GM18907 (cell line): ENCODE measurements around the gene SORCS2.

Experiments
- ATAC-seq: cut with Tn5 transposase; IDR thresholded peaks from one replicate; pipeline ENCODE4 v1.9.1; 2021; ENCODE audit warnings: mild to moderate bottlenecking, moderate library complexity; ENCODE audit not compliant: unreplicated experiment

SORCS2 gene

GRCh38 chr4:7319024-7319423 is 126.7 kb downstream of the SORCS2 start:
- ATAC-seq: no peak

DNA sequence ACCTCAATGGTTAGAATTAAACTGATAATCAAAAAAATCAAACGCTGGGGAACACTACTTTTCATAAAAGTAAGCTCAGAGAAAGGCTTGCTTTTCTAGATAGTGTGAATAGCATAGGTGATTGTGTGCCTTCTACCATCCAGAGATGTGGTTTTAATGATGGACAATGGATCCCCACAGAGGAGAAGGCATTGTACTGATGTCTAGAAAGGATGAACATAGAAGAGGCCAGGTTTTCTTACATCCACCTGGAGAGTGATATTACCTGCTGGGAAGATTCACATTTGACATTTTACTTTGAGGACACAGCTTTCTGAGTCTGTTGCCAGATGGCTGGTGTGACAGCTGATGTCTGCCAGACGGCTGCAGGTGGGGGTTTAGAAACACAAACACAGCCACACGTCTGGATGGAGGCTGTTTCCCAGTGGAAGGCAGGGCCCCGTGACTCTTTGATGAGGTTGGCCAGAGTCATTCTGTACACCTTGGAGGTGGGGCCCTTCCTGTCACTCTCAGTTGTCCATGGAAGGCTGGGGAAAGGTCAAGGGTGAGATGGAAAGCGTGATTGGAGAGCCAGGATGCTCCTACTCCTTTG is 128.0 kb downstream of the SORCS2 start:
- no peak for ATAC-seq

DNA sequence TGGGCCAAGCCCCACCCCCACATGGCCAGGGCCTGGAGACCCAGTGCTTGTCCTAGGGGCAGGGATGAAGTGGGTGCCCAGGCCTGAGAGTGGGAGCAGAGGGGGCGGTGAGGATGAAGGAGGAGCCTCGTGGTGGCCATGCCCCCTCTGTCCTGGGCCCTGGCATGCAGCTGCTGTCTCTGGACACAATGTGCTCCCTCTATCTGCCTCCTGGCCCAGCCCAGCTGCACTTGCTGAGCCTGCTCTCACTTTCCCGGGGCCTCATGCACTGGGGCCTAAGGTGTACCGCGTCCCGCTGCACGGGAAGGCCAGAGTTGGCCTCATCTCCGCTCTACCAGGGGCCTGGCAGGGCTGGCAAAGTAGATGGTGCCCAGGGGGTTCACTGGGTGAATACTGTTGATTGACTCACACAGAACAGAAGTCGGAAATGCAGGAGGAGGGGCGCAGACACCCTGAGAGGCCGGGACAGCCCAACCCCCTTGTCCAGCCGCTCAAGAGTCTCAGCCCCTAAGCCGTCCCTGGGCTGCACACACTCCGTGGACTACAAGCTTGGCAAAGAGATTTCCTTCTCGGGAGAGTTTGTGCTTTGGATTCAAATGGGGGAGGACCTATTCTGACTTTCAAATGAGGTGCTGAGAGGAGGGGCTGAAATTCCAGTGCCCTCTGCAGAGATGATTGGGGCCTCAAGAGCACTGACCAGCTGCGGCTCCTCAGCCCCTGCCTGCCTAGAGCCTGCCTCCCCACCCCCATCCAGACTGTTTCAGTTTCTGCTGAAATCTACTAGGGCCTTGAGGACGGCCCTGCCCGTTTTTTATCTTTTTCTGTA is 130.0 kb downstream of the SORCS2 start:
- ATAC-seq: no peak

DNA sequence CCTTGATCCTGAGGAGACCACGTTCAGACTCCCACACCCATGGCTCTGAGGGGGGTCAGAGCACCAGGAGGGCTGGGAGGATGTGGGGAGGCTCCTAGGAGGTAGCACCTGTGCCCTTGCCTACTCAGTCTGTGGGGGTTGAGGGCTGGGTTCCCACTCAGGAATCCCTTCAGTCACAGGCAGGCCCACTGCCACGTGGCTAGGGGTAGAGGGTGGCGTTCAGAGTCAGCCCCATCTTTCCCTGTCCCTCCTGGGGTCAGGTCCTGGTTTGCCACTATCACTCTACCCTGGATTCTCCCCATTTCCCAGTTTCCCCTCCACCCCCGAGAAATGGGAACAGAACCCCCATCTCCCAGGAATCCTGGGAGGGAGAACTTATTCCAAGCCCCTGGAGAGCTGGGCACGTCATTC is 131.1 kb downstream of the SORCS2 start:
- no peak for ATAC-seq

GRCh38 chr4:7323872-7324650 is 131.7 kb downstream of the SORCS2 start:
- ATAC-seq: no peak

DNA sequence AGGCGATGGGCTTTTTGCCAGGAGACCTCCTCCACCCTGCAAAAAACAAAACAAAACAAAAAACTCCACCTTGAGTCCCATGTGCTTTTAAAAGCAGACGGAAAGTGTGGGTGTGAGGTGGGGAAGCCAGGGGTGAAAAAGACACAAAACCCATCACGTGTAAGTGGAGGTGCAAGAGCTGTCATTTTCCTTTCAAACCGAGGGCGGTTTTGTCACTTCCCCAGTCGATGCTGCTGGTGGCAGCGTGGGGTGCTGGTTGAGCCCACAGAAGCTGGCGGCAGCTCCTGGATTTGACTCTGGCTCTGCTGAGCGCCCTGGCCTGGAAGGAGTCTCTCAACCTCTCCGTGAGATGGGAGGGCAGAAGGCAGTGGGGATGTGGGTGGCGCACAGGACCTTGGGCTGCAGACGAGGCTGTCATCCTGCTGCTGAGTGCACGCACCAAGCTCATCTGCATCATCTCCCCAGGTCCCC is 132.3 kb downstream of the SORCS2 start:
- no peak for ATAC-seq

GRCh38 chr4:7325541-7325940 is 133.2 kb downstream of the SORCS2 start:
- no peak for ATAC-seq

GRCh38 chr4:7326306-7326692 is 134.0 kb downstream of the SORCS2 start:
- no peak for ATAC-seq

DNA sequence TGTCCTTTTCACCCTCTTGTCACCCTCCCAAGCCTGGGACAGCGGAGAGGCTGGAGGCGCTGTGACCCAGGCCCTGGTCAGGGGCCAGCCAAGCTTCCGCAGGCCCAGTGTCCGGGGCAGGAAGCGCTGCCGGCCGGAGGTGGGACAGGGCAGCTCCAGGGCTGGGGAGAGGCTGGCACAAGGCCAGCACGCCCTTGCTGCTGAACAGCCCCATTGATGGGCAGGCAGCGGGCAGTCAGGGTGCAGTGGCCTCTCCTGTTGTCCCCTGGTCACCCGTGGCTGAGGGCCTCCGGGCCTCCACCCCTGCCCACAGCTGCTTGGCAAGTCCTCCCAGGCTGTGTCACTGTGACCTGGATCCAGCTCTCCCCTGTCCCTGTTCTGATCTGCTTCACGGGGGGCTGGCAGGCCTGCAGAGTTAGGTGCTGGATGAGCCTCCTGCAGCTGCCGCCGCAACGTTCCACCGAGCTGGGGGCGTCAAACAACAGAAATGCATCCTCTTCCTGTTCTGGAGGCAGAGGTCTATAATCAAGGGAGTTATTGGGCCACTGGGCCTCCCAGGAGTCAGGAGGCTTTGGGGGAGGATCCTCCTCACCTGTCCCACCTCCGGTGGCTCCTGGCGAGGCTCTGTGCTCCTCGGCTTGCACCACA is 134.5 kb downstream of the SORCS2 start:
- no peak for ATAC-seq

GRCh38 chr4:7327341-7327885 is 135.1 kb downstream of the SORCS2 start:
- no peak for ATAC-seq

- ATAC-seq: no peak
These were observed 136.0 kb downstream of the SORCS2 start for GRCh38 chr4:7328162-7328912.

DNA sequence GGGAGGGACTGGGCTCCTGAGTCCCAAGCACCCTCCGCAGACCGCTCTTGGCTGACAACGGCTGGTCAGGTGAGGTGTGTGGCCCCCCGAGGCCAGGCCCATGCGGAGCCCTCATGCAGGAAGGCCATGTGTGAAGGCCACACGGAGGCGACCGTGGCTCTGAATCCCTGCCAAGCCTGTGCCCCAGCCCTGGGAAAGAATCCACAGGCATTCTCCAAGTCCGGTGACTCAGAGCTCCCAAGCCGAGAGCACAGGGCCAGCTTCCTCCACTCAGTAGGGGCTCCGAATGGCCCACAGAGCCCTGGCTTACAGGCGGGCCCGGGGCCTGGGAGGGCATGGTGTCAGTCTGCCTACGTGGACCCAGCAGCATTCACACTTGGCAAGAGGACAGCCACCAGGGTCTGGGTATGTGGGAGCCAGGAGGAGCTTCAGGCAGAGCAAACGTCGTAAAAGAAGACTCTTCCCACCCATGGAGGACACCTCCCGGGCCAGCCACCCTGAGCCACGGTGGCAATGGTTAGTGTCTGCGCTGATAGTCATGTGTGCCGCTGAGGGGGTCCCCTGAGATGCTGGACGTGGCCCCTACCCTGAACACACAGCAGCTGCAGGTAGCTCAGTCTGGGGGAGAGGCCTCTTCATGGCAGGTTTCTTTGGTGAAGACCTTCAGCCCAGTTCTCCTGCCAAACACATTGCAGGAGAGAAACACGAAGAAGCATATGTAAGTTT is 136.7 kb downstream of the SORCS2 start:
- ATAC-seq: no peak

- ATAC-seq: no peak
These were observed 137.8 kb downstream of the SORCS2 start for GRCh38 chr4:7330031-7330596.

DNA sequence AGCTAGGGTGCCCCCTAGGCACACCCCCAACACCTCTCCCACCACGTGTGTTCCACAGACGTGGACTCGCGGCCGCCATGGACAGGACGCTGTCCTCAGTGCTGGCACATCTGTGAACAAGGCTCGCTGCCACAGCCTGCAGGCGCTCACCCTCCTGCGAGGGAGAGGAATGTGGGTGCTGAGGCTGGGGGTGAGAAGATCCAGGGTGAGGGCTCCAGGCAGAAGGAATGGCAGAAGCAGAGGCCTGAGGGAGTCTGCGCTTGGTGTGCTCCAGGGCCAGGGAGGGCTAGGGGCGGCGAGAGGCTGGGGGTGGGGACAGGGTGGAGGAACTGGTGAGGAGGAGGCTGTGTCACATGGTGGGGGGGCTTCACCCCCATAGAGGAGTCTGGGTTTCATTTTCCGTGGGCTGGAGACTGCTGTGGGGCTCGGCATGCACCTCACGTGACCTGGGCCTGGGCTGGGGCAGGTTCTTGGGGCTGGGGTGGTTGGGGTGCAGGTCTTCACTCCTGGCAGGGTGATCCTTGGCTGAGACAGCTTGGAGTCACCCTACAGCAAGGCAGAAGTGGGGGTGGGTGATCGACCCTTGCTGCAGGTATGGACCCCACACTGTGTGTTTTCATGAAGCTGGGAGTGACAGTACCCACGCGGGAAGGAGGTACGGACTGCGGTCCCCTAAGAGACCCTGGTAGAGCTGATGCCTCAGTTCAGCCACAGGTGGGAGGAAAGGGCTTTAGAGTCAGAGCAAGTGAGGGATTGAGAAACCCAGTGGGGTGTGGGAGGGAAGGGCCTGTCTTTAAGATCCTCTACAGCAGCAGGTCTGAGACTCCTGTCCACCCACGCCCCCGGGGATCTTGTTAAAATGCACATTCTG is 138.7 kb downstream of the SORCS2 start:
- ATAC-seq: no peak

GRCh38 chr4:7331682-7332000 is 139.3 kb downstream of the SORCS2 start:
- ATAC-seq: no peak

- ATAC-seq: no peak
These were observed 140.1 kb downstream of the SORCS2 start for GRCh38 chr4:7332216-7333023.

DNA sequence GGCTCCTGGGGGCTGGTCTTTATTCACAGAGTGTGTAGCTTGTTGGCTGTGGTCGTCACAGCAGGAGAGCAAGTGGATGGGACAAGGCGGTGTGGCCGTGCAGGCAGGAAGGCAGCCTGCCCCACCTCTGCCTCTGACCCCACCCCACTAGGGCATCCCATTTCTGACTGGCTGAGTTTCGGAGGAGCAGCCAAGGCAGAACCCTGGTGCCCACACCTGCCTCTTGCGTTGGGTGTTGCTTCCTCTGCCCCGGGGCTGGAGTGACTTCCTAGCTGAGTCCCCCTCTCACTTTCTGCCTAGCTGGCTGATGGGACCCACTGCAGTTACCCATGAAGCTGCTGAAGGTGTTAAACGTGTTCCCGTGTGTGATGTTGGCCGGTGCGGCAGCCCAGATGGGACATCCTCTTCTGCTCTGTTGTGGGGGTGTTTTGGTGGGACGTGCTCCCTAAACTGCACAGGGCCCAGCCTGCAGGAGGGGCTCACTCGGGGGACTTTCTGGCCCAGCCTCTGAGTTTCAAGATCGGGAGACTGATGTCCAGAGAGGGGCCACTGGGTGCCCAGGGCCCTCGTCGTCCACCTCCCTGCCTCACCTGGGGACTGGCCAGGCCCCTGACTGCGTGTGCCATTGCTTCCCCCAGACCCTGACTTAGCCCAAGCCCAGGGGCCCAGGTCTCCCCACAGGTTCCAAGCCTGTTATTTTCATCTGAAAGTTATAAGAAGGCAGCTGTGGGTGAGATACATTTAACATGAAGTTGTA is 140.9 kb downstream of the SORCS2 start:
- ATAC-seq: no peak
